Measurements from ENCODE around the gene SNX3.

Gene SNX3

GRCh38 chr6:108169464-108170331 lies 91.1 kb downstream of the SNX3 start:
- H3K9me3 ChIP-seq (ENCODE audit: control insufficient read depth, insufficient read depth, low read depth, low read length), result no peaks in the 10 kb centered on the region
- TF ChIP-seq GFI1B (tag by site-specific recombination; IDR thresholded peaks at IDR 0.05) (no peak), KLF1 (tag by site-specific recombination; IDR thresholded peaks at IDR 0.05) (no peak), KLF9 (tag by site-specific recombination; IDR thresholded peaks at IDR 0.05; ENCODE audit: low read depth) (no peak), SCRT1 (tag by site-specific recombination; IDR thresholded peaks at IDR 0.05; ENCODE audit: borderline replicate concordance) (no peak), SCRT2 (tag by site-specific recombination; IDR thresholded peaks at IDR 0.05) (no peak)
- TF ChIP-seq, protein P1, sequence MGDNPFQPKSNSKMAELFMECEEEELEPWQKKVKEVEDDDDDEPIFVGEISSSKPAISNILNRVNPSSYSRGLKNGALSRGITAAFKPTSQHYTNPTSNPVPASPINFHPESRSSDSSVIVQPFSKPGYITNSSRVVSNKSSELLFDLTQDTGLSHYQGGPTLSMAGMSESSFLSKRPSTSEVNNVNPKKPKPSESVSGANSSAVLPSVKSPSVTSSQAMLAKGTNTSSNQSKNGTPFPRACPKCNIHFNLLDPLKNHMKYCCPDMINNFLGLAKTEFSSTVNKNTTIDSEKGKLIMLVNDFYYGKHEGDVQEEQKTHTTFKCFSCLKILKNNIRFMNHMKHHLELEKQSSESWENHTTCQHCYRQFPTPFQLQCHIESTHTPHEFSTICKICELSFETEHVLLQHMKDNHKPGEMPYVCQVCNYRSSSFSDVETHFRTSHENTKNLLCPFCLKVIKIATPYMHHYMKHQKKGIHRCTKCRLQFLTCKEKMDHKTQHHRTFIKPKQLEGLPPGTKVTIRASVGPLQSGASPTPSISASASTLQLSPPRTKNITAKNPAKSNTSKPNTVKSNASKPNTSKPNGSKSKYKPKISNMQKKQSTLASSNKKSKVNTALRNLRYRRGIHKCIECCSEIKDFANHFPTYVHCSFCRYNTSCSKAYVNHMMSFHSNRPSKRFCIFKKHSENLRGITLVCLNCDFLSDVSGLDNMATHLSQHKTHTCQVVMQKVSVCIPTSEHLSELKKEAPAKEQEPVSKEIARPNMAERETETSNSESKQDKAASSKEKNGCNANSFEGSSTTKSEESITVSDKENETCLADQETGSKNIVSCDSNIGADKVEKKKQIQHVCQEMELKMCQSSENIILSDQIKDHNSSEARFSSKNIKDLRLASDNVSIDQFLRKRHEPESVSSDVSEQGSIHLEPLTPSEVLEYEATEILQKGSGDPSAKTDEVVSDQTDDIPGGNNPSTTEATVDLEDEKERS (tag by site-specific recombination; IDR thresholded peaks at IDR 0.05), result no peak
- POLR2A ChIA-PET, result no interaction called here
- no peaks in the 10 kb centered on the region for H3K4me1 ChIP-seq (ENCODE audit: control insufficient read depth, insufficient read depth, low read length)
- H3K27ac ChIP-seq (ENCODE audit: extremely low read depth, low read depth, low read length), result no peak overlapping the region
- CTCF ChIA-PET, result no interaction called here
- no peaks in the 10 kb centered on the region for H3K36me3 ChIP-seq (ENCODE audit: control insufficient read depth in 2 of 2, insufficient read depth in 1 of 2, low read length in 2 of 2)
- no peak overlapping the region for H3K4me3 ChIP-seq (ENCODE audit: low read depth, low read length)

DNA sequence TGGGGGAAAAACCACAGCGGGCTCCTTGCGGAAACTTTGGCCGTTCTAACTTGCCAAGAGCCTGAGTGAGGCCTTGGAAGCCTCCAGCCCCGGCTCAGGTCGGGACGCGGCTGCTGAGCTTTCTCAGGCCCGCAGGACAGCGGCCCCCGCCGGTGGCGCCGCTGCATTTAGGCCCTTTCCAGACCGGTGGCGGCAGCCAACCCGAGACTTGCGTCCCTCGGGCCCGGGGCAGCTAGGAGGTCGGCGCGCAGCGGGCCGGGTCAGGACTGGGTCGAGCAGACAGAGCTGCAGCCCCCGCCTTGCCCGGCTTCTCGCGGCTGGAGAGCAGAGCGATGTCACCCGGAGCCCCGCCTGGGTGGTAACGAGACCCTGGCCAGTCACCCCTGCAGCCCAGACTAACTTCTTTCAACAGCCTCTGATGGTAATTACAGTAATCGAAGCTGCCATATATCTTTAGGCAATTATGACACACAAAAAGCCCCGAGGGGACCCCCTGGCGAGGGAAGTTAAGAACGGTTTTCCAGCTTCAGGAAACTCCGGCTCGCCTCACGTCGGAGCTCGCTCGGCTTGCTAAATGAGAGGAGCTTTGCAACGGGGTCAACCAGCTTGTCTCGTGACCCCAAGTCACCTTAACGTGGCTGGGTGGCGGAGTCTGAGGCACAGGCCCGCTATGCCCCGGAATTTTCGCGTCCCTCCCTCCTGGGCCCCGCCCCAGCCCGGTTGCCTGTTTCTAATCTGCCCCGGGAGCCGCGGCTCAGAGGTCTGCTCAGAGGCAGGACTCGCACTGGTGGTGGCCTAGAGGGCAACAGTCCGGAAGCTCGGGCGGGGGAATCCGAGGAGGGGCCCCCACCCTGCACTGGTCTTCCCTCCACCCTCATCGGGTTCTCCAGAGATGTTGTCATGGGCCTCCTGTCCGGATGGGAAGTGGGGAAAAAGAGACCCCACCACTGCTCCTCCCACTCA lies 92.1 kb downstream of the SNX3 start:
- H3K4me1 ChIP-seq (ENCODE audit: control insufficient read depth, insufficient read depth, low read length), result no peaks in the 10 kb centered on the region
- ChIA-PET CTCF (interaction anchor here (0.7 to 0.8 kb wide), 2 partner anchors 40 to 250 kb away, joined by 3 read pairs; no protein-coding TSS in a partner anchor), POLR2A (no interaction called here)

DNA sequence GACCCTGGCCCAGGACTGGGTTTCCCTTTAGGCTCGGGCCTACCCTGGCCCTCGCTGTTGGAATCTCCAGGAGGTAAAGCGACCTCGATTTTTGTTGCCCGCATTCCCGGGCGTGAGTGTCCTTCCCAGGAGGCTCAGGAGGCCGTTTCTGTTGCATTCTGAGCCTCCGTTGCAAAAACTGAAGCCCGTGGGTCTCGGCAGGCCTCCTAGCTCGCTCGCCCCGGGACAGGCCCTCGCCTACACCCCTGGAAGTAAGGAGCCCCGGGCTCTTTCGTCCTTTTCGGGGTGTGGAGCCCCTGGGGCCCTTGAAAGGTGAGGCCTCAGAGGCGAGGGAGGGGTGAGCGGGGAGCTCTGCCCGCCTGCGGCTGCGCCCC lies 92.8 kb downstream of the SNX3 start:
- CTCF ChIA-PET, result interaction anchor here (0.7 kb wide), 1 partner anchor 41 kb away, joined by 3 read pairs; no protein-coding TSS in a partner anchor
- no peak overlapping the region for H3K4me3 ChIP-seq (ENCODE audit: low read depth, low read length)
- H3K9me3 ChIP-seq (ENCODE audit: control insufficient read depth, insufficient read depth, low read depth, low read length), result no peaks in the 10 kb centered on the region
- no peaks in the 10 kb centered on the region for H3K4me1 ChIP-seq (ENCODE audit: control insufficient read depth, insufficient read depth, low read length)
- POLR2A ChIA-PET, result no interaction called here
- no peak overlapping the region for H3K27ac ChIP-seq (ENCODE audit: extremely low read depth, low read depth, low read length)
- TF ChIP-seq, protein P2, sequence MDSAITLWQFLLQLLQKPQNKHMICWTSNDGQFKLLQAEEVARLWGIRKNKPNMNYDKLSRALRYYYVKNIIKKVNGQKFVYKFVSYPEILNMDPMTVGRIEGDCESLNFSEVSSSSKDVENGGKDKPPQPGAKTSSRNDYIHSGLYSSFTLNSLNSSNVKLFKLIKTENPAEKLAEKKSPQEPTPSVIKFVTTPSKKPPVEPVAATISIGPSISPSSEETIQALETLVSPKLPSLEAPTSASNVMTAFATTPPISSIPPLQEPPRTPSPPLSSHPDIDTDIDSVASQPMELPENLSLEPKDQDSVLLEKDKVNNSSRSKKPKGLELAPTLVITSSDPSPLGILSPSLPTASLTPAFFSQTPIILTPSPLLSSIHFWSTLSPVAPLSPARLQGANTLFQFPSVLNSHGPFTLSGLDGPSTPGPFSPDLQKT (IDR thresholded peaks at IDR 0.05; ENCODE audit: borderline replicate concordance, low read depth, low read length), result no peak
- TF ChIP-seq ZNF133 (tag by site-specific recombination; IDR thresholded peaks at IDR 0.05) (no peak), ZNF692 (tag by site-specific recombination; IDR thresholded peaks at IDR 0.05) (no peak), ZNF26 (tag by site-specific recombination; IDR thresholded peaks at IDR 0.05) (no peak), ZNF175 (tag by site-specific recombination; IDR thresholded peaks at IDR 0.05) (no peak), ZNF560 (tag by site-specific recombination; IDR thresholded peaks at IDR 0.05; ENCODE audit: borderline replicate concordance) (no peak), ZNF48 (tag by site-specific recombination; IDR thresholded peaks at IDR 0.05) (no peak)
- H3K36me3 ChIP-seq (ENCODE audit: control insufficient read depth in 2 of 2, insufficient read depth in 1 of 2, low read length in 2 of 2), result no peaks in the 10 kb centered on the region

More for the DNA sequence above, 92.1 kb downstream of the SNX3 start:
- Histone ChIP-seq H3K4me3 (ENCODE audit: low read depth, low read length) (no peak overlapping the region), H3K36me3 (ENCODE audit: control insufficient read depth in 2 of 2, insufficient read depth in 1 of 2, low read length in 2 of 2) (no peaks in the 10 kb centered on the region), H3K27ac (ENCODE audit: extremely low read depth, low read depth, low read length) (no peak overlapping the region), H3K9me3 (ENCODE audit: control insufficient read depth, insufficient read depth, low read depth, low read length) (no peaks in the 10 kb centered on the region)
- TF ChIP-seq ZNF202 (tag by site-specific recombination; IDR thresholded peaks at IDR 0.05; ENCODE audit: borderline replicate concordance) (peak; percentile 31; the same call in 1 of the 2 replicates), SP2 (tag by site-specific recombination; IDR thresholded peaks at IDR 0.05) (no peak)

All from HEK293 (cell line).